GM21825 (cell line): ENCODE data around the gene S100A5.
A peak's percentile ranks its signal among the peaks of the same experiment; 100 is the strongest.
"Not testable (repeated sequence)": the region's sequence is repeated elsewhere in the genome, so short reads cannot be mapped to it uniquely, and the experiment has no call there.

ENCODE experiments used
- ATAC-seq: cut with Tn5 transposase; IDR thresholded peaks from one replicate; pipeline ENCODE4 v1.9.1; 2021; ENCODE audit warnings: mild to moderate bottlenecking, moderate library complexity; ENCODE audit not compliant: unreplicated experiment

Gene S100A5

GRCh38 chr1:153567621-153568366 lies 27.1 kb upstream of the S100A5 start:
- no peak for ATAC-seq

DNA sequence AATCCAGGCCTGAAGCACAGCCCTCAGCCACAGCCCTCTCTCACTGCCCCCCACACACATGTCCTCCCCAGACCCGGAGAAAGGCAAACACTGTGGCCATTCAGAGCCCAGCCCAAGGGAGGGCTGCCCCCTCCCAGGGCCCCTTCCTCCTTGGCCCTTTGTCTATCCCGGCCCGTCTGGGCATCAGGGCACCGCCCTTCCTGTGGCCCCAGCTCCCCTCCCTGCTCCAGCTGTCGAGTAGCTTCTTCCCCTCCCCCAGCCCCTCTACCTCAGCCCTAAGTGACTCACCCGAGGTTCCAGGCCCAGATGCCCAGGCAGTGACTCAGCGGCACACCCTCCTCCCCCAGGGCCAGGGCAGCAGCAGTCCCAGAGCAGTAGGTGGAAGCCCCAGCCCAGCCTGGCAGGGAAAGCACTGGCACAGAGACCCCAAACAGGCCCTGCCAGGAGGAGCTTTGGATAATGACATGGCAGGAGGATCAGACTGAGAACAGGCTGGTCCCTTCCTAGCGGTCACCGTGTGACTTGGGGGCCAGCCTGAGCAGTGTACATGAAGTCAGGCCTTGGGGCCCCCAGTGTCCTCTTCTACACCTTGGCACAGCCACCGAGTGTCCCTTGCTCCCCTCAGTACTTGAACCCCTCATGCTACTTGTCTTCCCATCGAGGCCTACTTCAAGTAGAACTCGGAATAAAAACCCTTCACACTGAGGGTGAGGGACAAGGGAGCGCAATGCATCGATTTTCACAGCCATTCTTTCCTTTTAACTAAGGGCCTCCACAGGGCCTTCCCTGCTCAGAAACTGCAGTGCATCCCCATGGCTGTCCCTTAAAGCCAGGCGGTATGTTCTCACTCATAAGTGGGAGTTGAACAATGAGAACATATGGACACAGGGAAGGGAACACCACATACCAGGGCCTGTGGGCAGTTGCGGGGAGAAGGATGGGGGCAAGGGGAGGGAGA lies 26.0 kb upstream of the S100A5 start:
- ATAC-seq, result peak; percentile 44

- peak; percentile 46 for ATAC-seq
These were observed 25.0 kb upstream of the S100A5 start, which contains the start of gene S100A2 for GRCh38 chr1:153565529-153566374. Gene S100A2, minus strand, starts transcription at chr1:153565844. Its CDS starts 1,967 bp downstream, at chr1:153563877.

DNA sequence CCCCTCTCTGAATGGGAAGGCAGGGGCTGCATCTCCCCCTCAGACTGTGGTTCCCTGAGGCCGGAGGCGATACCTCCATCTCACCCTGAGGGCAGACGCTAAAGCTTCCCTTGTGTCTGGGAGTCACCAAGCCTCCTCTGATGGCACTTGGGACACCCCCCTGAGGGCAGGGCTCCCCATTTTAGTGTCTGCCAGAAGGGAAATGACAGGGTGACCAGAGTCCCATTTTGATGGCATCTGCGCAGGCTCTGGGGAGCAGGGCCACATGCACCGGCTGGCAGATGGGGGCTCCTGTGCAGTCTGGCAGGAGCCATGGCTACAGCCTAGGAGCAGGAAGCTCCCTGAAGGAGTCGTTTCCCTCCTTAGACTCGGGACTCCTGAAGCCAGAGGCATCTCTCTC lies 23.3 kb upstream of the S100A5 start:
- ATAC-seq, result no peak

DNA sequence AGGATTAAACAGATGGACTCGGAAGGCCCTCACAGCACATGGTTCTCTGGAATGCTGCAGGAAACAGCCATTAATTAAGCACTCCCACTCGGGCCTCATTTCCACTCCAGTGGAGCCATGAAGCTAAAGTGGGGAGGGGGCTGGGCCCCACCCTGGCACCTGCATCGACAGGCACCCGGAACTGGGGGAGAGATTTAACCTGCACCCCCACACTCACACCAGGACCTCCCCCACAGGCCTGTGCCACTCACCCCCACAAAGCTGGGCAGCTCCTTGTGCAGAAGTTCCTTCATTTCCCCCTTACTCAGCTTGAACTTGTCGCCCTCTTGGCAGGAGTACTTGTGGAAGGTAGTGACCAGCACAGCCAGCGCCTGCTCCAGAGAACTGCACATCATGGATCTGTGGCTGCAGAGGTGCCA lies 22.8 kb upstream of the S100A5 start:
- no peak for ATAC-seq

- not testable (repeated sequence) for ATAC-seq
These were observed 21.3 kb upstream of the S100A5 start for GRCh38 chr1:153562021-153562420.

DNA sequence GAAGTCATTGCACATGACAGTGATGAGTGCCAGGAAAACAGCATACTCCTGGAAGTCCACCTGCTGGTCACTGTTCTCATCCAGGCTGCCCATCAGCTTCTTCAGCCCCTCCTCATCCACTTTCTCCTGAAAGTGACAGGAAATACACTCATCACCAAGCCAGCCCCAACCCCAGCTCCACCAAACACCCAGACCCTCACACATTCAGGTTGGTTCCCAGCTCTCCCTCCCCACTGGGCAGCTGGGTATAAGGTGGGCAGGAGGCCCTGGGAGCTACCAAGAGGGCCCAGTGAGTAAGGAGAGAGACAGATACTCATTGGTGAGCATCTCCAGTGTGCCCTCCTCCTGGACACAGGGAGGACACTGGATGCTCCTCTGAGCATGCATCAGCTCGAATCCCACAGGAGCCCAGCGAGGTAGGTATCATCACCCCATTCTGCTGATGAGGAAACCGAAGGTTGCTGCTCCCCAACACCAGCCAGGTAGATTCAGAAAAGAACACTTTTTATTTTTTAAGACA lies 20.8 kb upstream of the S100A5 start:
- ATAC-seq, result no peak

DNA sequence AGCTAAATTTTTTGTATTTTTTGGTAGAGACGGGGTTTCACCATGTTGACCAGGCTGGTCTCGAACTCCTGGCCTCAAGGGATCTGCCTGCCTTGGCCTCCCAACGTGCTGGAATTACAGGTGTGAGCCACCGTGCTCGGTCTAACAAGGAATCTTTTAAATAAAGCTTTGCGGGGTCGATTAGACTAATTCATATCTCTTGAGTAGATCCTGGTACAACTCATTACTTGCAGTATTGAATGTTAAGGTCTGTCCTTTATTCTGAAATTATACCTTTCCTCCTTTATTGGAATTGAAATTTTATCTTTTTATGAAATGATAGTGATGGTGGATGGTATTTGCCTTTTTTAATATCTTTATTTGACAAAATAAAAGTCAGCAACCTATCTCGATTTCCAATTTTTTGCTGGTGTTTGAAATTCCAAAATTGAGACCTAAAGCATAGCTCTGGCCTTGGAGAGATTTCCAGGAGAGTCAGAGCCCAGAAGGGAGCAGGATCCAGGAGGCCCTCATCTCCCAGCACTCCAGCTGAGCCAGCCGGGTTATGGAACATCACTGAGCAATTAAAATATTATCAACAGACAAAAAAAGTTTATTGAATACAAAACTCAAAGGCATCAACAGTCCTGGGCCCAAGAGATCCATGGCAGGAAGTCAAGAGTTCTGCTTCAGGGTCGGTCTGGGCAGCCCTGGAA lies 20.2 kb upstream of the S100A5 start:
- ATAC-seq, result no peak

DNA sequence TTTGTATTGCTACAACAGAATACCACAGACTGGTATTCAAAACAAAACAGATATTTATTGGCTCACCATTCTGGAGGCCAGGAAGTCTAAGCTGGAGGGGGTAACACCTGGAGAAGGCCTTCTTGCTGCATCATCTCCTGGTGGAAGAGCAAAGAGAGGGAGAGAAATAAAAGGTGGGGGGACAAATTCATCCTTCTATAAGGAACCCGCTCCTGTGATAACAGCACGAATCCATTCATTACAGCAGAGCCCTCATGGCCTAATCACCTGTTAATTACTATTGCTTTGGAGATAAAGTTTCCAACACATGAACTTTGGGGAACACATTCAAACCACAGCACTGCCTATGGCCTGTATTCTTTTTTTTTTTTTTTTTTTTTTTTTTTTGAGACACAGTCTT lies 19.5 kb upstream of the S100A5 start:
- no peak for ATAC-seq

- ATAC-seq, result no peak
These were observed 17.1 kb upstream of the S100A5 start for GRCh38 chr1:153557877-153558276.

DNA sequence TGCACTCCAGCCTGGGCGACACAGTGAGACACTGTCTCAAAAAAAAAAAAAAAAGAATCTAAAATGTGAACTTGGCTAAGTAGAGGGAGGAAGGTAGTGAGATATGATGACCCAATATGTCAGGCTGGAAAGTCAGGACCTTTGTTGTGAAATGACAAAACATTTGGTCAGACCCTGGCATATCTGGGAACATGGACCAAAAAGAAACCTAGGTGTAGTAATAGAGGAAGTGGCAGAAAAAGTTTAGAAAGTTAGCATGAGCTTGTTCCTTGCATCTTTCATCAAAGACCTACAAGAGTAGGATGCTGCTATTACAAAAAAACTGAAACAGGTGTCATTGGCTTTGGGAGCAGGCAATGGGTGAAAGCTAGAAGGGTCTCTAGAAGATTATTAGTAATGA lies 15.6 kb upstream of the S100A5 start:
- no peak for ATAC-seq

DNA sequence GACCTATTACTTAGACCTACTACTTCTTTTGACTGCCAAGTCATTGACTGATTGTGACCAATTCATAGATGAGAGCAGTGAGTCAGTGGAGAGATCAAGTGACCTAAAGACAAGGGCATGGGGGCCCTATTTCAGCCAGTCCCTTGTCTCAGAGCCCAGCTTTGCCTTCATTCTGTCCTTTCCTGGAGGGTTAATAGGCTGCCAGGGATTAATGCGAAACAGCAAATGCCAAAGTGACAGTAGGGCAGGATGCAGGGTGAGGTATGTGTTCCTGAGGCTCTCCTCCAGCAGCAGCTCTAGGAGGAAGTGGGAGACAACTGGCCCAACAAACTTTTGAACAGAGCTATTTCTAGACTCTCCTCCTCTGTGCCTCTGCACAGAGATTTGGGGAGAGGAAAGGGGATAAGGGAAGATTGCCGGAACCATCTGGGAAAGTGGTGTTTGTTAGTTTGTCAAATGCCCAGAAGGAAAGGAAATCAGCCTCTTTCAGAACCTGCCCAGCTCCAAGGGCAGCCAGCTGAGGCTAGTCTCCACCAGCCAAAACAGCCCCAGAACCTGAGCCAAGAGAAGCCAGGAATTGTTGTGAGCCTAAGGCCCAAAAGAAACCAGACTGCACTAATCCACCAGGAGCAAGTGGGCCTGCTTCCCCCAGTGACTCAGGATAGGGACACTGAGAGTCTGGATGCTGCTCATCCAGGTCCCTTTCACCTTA lies 13.3 kb upstream of the S100A5 start:
- no peak for ATAC-seq

DNA sequence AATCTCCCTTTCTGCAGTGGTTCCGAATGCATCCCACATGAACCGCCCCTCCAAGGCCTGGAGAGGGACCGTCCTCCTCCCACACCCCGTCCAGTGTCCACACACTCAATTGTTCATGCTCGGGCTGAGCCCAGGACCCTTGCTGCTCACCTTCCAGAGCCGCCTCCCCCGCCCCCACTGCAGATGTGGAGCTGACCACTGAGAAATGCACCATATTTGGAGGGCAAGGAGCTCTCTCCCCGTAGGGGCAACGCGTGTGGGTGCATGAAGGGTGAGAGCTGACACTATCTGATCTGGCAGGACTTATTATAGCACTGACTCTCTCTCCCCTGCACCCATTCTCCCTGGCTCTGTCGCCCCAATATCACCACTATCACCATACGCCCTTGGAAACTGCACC lies 12.4 kb upstream of the S100A5 start:
- ATAC-seq, result no peak

DNA sequence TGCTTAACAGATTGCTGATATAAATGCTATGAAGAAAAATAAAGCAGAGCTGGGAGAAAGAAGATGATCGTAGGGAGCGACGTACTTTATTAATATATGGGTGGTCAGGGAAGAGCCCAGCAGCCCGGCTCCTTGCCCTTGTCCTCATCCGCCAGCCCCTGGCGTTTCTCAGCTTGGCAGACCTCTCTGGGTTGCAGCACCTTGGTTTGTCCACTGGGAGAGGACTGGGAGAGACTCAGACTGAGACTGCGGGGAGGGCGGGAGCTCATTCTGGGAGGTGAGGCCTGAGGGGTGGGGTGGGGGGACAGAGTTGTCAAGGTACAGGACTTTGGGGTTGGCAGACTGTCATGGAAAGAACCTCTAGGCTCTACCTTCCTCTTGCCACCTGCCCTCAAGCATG lies 11.6 kb upstream of the S100A5 start:
- no peak for ATAC-seq

DNA sequence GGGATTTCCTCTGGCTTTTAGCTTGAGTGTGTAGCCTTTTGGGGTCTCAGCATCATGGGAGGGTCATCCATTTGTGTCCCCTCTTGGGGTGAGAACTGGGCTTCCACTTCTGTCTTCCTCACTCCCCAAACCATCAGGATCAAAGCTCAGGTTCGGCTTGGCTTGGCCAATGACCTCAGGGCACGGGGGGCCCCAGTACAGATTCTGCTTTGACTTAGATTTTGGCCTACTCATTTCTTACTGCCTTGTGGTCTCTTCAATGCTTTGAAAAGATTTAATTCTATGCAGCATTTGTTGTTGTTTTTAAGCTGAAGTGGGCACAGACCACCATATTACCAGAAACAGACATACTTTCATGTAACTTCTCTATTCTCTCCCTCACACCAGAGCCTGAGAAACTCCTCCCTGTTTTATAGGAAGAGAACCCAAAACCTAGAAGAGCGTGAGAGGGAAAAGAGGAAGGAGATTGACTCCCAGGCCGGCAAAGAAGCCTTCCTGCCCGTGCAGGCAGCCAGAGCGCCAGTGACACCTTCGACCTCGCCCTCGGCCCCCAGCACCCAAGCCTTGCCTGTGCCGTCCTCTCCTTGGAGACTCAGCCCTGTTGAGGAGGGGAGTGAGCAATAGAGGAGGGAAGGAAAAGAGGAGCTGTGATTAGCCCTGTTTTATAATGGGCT lies 10.2 kb upstream of the S100A5 start:
- no peak for ATAC-seq

GRCh38 chr1:153550398-153550758 lies 9.6 kb upstream of the S100A5 start:
- no peak for ATAC-seq

DNA sequence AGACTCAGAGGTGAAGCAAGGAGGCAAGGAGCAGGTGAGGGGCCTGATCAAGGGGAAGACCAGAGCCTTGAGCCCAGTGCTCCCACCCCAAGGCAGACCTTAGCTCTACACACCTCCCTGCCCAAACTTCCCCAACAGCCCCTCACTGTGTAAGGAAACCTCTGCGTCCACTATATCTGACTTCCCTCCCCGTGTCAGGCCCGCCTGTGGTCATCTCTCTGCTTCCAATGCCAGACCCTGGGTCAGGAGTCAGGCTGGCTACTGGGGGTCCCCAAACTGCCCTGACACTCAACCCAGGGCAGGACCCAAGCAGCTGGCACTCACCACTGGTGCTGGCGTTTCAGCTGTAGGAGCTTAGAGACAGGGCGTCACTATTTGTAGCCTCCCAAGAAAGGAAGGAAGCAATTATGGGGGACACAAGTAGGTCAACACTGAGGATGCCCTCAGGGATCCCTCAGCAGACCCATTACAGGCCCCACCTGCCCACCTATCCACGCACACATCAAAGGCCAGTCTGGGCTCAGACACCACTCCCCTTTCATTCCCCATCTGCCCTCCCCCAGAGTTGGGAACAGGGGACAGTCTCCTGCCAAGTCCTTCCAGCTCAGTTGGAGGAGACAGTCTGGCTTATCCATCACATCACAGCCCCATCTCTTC lies 9.1 kb upstream of the S100A5 start:
- ATAC-seq, result no peak
